Ishikawa (cell line): ENCODE results near the gene TSPAN5.

Experiments used
- REST ChIP-seq: IDR thresholded peaks from 2 replicates; pipeline ENCODE4 v1.6.1; 2012; ENCODE audit warnings: low read depth, mild to moderate bottlenecking
- YY1 ChIP-seq: IDR thresholded peaks from 2 replicates; pipeline ENCODE4 v1.6.1; 2012; ENCODE audit warnings: low read depth

- no peak for TF ChIP-seq YY1
- TF ChIP-seq REST: no peak
Observed at GRCh38 chr4:98504091-98504490, 154.3 kb downstream of the TSPAN5 start.
